Effector memory CD8-positive, alpha-beta T cell (primary cell): ENCODE measurements around the gene DOK4.

Source experiments
- ATAC-seq: fragments of 150-1000 bp; cut with Tn5 transposase; replicated peaks from 2 replicates; pipeline ENCODE4 v1.10.0; 2021; ENCODE audit warnings: mild to moderate bottlenecking, moderate library complexity
- DNase-seq, 3 experiments: peaks; one replicate each; pipeline ENCODE4 v3.0.0; 2021
- H3K27ac Mint-ChIP-seq, 2 donors: one replicate each; pipeline ENCODE4 v1.8.0; 2022; ENCODE audit warnings: mild to moderate bottlenecking in 2 of 2, mixed read lengths in 2 of 2, moderate library complexity in 2 of 2
- H3K27me3 Mint-ChIP-seq, 2 donors: one replicate each; pipeline ENCODE4 v1.8.0; 2022; ENCODE audit warnings: mixed read lengths in 2 of 2
- H3K36me3 Mint-ChIP-seq: one replicate; pipeline ENCODE4 v1.8.0; 2022; ENCODE audit warnings: mild to moderate bottlenecking, moderate library complexity, mixed read lengths; ENCODE audit not compliant: insufficient read depth
- H3K4me1 Mint-ChIP-seq, 2 donors: one replicate each; pipeline ENCODE4 v1.8.0; 2022; ENCODE audit warnings: low read depth in 2 of 2, mixed read lengths in 2 of 2
- H3K4me3 Mint-ChIP-seq, 2 donors: one replicate each; pipeline ENCODE4 v1.8.0; 2022; ENCODE audit warnings: mild to moderate bottlenecking in 2 of 2, mixed read lengths in 2 of 2, moderate library complexity in 2 of 2
- H3K9me3 Mint-ChIP-seq, 2 donors: one replicate each; pipeline ENCODE4 v1.8.0; 2022; ENCODE audit warnings: mixed read lengths in 2 of 2

The DOK4 gene

GRCh38 chr16:57514791-57515600 is 28.7 kb upstream of the DOK4 start:
- DNase-seq (no peak), ATAC-seq (no peak)
- Mint-ChIP-seq H3K36me3 (peaks cover 17% of the 10 kb centered on the region), H3K4me1 (peaks cover 3 to 5% of the 10 kb centered on the region in 2 donors), H3K27ac (peak overlapping the region in 1 of 2 donors; percentile 63), H3K27me3 (no peaks in the 10 kb centered on the region), H3K4me3 (no peak overlapping the region), H3K9me3 (no peaks in the 10 kb centered on the region)

GRCh38 chr16:57514371-57514770 is 28.1 kb upstream of the DOK4 start:
- Mint-ChIP-seq H3K36me3 (peaks cover 15% of the 10 kb centered on the region), H3K27me3 (no peaks in the 10 kb centered on the region), H3K4me3 (no peak overlapping the region), H3K27ac (no peak overlapping the region), H3K4me1 (peaks cover 0 to 4% of the 10 kb centered on the region in 2 donors), H3K9me3 (no peaks in the 10 kb centered on the region)
- DNase-seq (no peak), ATAC-seq (no peak)

- no peak for ATAC-seq
- H3K27me3 Mint-ChIP-seq: no peaks in the 10 kb centered on the region
- no peaks in the 10 kb centered on the region for H3K4me1 Mint-ChIP-seq
- DNase-seq: no peak
- no peak overlapping the region for H3K27ac Mint-ChIP-seq
- H3K4me3 Mint-ChIP-seq: no peak overlapping the region
- H3K36me3 Mint-ChIP-seq: peaks cover 11% of the 10 kb centered on the region
- no peaks in the 10 kb centered on the region for H3K9me3 Mint-ChIP-seq
Measured at GRCh38 chr16:57513371-57514102, 27.2 kb upstream of the DOK4 start.

GRCh38 chr16:57512296-57513001 is 26.2 kb upstream of the DOK4 start:
- Mint-ChIP-seq H3K9me3 (no peaks in the 10 kb centered on the region), H3K4me3 (no peak overlapping the region), H3K4me1 (no peaks in the 10 kb centered on the region), H3K27me3 (peaks cover 0 to under 1% of the 10 kb centered on the region in 2 donors), H3K36me3 (peaks cover 11% of the 10 kb centered on the region), H3K27ac (no peak overlapping the region)
- DNase-seq (no peak), ATAC-seq (no peak)

GRCh38 chr16:57510016-57510871 is 24.0 kb upstream of the DOK4 start:
- Mint-ChIP-seq H3K4me3 (no peak overlapping the region), H3K9me3 (no peaks in the 10 kb centered on the region), H3K4me1 (no peaks in the 10 kb centered on the region), H3K27ac (no peak overlapping the region), H3K27me3 (peaks cover 7 to 15% of the 10 kb centered on the region in 2 donors), H3K36me3 (peaks cover 11% of the 10 kb centered on the region)
- DNase-seq (no peak), ATAC-seq (no peak)

GRCh38 chr16:57509231-57509923 is 23.1 kb upstream of the DOK4 start:
- ATAC-seq (no peak), DNase-seq (no peak)
- H3K36me3 Mint-ChIP-seq: peaks cover 8% of the 10 kb centered on the region
- no peaks in the 10 kb centered on the region for H3K9me3 Mint-ChIP-seq
- no peak overlapping the region for H3K27ac Mint-ChIP-seq
- H3K4me3 Mint-ChIP-seq: no peak overlapping the region
- H3K4me1 Mint-ChIP-seq: no peaks in the 10 kb centered on the region
- H3K27me3 Mint-ChIP-seq: peaks cover 7 to 15% of the 10 kb centered on the region in 2 donors

GRCh38 chr16:57508035-57508425 is 21.7 kb upstream of the DOK4 start:
- Mint-ChIP-seq H3K27ac (no peak overlapping the region), H3K4me3 (no peak overlapping the region), H3K9me3 (no peaks in the 10 kb centered on the region), H3K4me1 (no peaks in the 10 kb centered on the region), H3K36me3 (peaks cover 7% of the 10 kb centered on the region), H3K27me3 (peaks cover 7 to 15% of the 10 kb centered on the region in 2 donors)
- DNase-seq: no peak
- no peak for ATAC-seq

GRCh38 chr16:57507136-57508034 is 21.1 kb upstream of the DOK4 start:
- peaks cover 7 to 15% of the 10 kb centered on the region in 2 donors for H3K27me3 Mint-ChIP-seq
- H3K4me1 Mint-ChIP-seq: no peaks in the 10 kb centered on the region
- no peaks in the 10 kb centered on the region for H3K9me3 Mint-ChIP-seq
- ATAC-seq (no peak), DNase-seq (no peak)
- H3K27ac Mint-ChIP-seq: no peak overlapping the region
- peaks cover under 1% of the 10 kb centered on the region for H3K36me3 Mint-ChIP-seq
- H3K4me3 Mint-ChIP-seq: no peak overlapping the region

GRCh38 chr16:57505169-57505568 is 18.9 kb upstream of the DOK4 start:
- no peaks in the 10 kb centered on the region for H3K36me3 Mint-ChIP-seq
- peaks cover 7 to 15% of the 10 kb centered on the region in 2 donors for H3K27me3 Mint-ChIP-seq
- no peak for DNase-seq
- H3K4me1 Mint-ChIP-seq: peaks cover 3 to 8% of the 10 kb centered on the region in 2 donors
- ATAC-seq: no peak
- no peak overlapping the region for H3K4me3 Mint-ChIP-seq
- no peak overlapping the region for H3K27ac Mint-ChIP-seq
- no peaks in the 10 kb centered on the region for H3K9me3 Mint-ChIP-seq

GRCh38 chr16:57504491-57504890 is 18.2 kb upstream of the DOK4 start:
- H3K27ac Mint-ChIP-seq: no peak overlapping the region
- peaks cover 7 to 15% of the 10 kb centered on the region in 2 donors for H3K27me3 Mint-ChIP-seq
- no peak overlapping the region for H3K4me3 Mint-ChIP-seq

GRCh38 chr16:57504001-57504400 is 17.7 kb upstream of the DOK4 start:
- ATAC-seq (no peak), DNase-seq (no peak)
- Mint-ChIP-seq H3K27me3 (peaks cover 8 to 18% of the 10 kb centered on the region in 2 donors), H3K4me3 (no peak overlapping the region), H3K9me3 (no peaks in the 10 kb centered on the region), H3K36me3 (no peaks in the 10 kb centered on the region), H3K4me1 (peaks cover 3 to 8% of the 10 kb centered on the region in 2 donors), H3K27ac (no peak overlapping the region)

More at GRCh38 chr16:57504491-57504890, 18.2 kb upstream of the DOK4 start:
- H3K36me3 Mint-ChIP-seq: no peaks in the 10 kb centered on the region
- H3K4me1 Mint-ChIP-seq: peaks cover 3 to 8% of the 10 kb centered on the region in 2 donors
- no peak for DNase-seq
- no peak for ATAC-seq
- no peaks in the 10 kb centered on the region for H3K9me3 Mint-ChIP-seq

GRCh38 chr16:57503366-57503765 is 17.1 kb upstream of the DOK4 start:
- H3K4me1 Mint-ChIP-seq: peaks cover 3 to 8% of the 10 kb centered on the region in 2 donors
- peak overlapping the region in 1 of 2 donors; percentile 26 for H3K27ac Mint-ChIP-seq
- DNase-seq: no peak
- no peaks in the 10 kb centered on the region for H3K36me3 Mint-ChIP-seq
- peaks cover 13 to 24% of the 10 kb centered on the region in 2 donors for H3K27me3 Mint-ChIP-seq
- H3K4me3 Mint-ChIP-seq: no peak overlapping the region
- no peak for ATAC-seq
- no peaks in the 10 kb centered on the region for H3K9me3 Mint-ChIP-seq
